Tongue (tissue), 2 donors: ENCODE measurements around the gene LAMTOR5. TPM values are rescaled to one million over a fixed set of nuclear protein-coding genes. Genes with fewer than 3 reads are reported as not detected.
A peak's percentile ranks its signal among the peaks of the same experiment; 100 is the strongest.
"Not testable (repeated sequence)": the region's sequence is repeated elsewhere in the genome, so short reads cannot be mapped to it uniquely, and the experiment has no call there.

Experiments
- DNase-seq: peaks from one replicate; pipeline ENCODE4 v3.0.0-alpha.2; 2015
- total RNA-seq: library from RNA; depleted of rRNA; stranded (reverse); fragments of >200 nt; gene quantifications from one replicate; pipeline ENCODE4 v1.2.3, GENCODE V29; 2014

The LAMTOR5 gene
- total RNA-seq, result 31.0 TPM

DNA sequence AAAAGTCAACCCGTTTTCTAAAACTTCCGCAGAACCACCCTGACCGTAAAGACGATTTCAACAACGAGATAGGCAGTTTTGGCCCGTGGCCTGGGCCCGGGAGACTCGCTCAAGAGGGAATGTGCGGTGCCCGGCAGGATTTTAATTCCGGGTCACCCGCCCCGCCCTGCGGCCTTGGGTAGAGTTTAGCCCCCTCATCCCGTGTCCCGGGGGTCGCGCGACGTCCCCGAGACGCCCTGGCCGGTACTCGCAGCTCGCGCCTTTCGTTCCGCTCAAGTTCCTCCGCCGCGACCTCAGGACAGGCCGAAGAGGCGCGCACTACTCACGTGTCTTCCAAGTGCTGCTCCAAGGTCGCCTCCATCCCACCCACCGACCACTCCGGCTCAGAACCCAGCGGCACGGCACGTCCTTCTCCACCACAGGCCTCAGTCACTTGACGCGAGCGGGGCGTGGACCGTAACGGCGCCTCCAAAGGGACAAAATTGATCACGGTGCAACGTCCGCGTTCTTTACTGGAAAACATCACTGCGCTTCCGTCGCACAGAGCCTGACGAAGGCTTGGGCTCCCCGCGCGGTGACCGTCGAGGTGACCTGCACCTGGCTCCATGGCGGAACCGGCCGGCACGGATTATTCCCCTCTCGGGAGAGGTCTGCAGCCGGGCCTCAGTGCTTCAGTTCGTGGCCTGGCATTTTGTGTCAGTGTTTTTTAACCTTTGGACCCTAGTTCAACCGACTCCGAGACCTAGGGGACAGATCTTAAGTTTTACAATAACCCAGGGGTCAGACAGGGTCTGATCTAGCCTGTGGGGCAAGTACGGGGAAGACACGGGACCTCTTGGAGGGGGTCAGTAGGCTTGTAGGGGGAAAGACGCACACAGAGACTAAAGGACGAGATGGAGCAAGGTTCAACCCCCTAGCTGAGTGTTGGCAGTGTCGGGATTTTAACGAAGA lies at the start of gene LAMTOR5:
TSS of gene LAMTOR5 (minus strand) at position 435 of the 951 bp plus-strand sequence. CDS start at position 361, 74 bp downstream.
- peak; percentile 97 for DNase-seq

DNA sequence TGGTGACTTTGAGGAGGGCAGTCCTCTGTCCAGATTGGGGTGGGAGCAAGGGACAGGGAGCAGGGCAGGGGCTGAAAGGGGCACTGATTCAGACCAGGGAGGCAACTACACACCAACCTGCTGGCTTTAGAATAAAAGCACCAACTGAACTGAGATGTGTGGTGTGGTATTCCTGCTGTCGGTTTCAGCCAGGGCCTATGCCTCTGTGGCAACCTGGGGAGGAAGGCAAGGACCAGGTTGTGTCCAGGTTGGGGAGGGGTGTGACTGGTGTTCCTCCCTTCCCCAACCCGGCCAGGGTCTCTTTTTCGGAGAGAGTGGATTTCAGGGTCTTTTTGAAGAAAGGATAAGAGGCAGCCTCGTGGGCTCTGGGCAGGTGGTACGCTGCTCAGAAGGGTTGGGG lies 49.7 kb upstream of the LAMTOR5 start:
- DNase-seq, result no peak

DNA sequence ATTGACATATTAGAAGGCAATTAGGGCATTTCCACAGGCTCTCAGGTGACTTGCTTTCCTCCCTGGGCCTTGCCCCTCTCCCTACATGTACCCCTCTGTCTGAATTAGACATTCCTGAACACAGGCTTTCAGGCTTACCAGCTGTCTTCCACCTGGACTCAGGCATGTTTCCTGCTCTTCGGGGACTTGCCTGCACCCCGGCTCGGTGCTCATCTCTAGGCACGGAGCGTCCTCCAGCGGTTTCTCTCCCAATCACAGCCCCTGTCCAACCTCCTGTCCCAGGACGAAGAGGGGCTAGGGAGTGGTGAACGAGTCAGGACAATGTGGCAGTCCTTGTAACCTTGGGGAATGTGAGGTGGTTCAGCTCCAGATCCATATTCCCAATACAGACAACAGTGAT lies 47.7 kb upstream of the LAMTOR5 start:
- no peak for DNase-seq

DNA sequence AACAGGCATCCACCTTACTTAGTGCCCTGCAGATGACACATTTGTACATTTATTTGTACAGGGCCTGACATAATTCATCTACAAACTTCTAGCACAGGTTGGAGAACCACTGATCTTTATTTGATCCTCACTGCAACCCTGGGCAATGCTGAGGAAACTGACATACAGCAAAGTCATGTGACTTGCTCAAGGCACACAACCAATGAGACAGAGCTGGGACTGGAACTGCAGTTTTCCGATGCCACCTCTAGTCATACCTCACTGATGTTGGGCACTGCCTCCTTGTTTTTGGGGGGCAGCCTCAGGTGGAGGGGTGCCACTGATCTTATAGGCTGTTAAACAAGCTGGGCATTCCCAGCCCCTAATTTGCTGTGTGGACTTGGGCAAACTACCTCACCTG lies 46.8 kb upstream of the LAMTOR5 start:
- DNase-seq, result no peak

DNA sequence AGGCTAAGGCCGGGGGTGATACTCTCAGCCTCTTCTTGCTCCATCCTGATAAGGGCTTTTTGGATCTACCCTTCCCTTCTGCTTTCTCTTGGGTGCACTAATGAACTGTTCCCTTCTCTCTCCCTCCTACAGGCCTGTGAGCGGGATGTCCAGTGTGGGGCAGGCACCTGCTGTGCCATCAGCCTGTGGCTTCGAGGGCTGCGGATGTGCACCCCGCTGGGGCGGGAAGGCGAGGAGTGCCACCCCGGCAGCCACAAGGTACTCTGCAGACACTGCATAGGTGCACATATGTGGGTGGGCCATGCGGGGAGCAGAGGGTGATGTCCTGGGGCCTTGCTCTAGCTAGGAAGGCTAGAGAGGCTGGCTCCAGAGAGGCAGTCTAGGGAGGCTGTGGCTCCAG lies 46.3 kb upstream of the LAMTOR5 start:
- no peak for DNase-seq

DNA sequence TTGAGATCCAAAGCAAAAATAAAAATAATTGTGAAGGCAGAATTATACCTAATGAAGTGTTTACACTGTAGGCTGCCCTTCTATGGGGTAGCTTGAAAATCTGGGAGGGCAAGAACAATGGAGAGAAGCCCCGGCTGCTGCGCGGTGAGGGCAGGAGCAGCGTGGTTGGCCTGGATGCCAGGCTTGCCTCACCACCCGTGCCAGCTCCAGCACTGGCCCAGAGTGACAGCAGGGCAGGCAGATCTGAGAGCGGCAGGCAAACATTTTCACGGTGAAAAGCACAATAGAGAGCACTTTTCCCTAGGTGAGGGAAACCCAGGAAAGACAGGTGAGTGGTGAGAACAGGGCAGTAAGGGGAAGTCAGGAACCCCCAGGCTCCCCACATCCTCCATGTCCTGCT lies 44.8 kb upstream of the LAMTOR5 start:
- DNase-seq, result no peak

DNA sequence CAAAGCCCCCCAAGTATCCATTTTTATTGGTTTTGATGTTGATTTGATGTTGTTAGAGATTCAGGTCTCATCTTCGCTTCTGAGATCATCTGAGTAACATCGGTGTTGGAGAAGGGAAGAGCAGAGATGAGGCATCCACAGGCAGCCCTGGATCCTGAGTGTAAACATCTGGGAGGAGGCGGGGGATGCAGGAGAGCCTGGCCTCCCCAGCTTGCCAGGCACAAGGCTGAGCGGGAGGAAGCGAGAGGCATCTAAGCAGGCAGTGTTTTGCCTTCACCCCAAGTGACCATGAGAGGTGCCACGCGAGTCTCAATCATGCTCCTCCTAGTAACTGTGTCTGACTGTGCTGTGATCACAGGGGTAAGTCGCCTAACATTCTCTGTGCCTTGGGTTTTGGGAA lies 43.4 kb upstream of the LAMTOR5 start, which contains the start of gene PROK1:
TSS of gene PROK1 (plus strand) at position 221 of the 400 bp plus-strand sequence. CDS start at position 289, 68 bp downstream.
- DNase-seq, result no peak

DNA sequence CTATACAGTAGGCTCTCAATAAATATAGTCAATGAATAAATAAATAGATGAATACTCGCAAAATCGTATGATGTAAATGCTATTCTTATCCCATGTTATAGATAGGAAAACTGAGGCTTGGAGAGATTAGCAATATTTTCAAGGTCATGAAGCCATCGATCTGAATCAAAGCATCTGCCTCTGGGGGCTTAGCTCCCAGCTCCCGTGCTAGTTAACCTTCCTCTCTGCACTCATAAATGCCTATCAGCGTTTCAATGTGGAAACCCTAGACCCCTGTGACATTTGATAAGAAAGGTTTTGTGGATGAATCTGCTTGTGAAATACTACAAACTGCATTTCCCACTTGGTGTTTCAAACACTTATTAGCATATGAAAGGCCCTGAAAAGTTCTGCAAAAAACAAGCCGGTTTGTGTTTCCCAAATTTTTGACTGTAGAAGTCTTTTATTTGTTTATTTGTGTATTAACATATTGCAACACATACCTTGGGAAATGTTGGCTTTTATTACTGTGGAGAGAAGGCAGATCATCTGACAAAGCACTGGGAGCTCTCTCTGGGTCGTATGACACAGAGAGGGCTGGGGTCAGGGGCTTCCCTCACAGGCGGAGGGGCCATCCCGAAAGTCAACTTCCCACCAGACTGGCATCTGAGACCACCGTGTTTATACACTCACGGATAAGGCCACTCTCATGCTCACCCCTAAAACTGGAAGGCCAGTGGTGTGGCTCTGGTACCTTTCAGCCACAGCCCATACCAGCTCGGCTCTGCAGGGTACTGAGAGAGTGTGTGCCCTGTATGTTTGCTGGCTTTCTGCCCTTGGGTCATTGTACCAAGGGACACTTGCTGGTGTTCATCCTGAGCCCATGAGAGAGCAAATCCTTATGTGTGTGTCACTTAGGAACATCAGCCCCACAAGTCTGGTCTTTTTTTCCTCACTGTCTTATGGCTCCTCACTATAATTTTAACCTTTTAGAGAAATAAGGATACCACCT lies 42.5 kb upstream of the LAMTOR5 start:
- no peak for DNase-seq

DNA sequence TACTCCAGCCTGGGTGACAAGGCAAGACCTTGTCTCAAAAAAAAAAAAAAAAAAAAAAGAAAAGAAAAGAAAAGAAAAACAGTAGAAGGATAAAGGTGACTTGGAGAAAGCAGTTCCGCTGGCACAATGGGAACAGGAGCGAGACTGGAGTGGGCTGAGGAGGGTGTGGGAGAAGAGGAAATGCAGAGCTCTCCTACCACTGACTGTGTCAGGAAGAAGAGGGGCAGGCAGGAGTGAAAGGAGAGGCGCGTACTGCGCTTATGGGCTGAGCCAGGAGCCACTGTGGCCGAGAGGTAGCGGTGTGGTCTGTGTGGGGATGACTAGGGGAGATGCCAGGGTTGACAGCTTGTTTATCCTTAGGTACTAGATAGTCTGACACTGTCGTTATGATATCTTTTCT lies 37.1 kb upstream of the LAMTOR5 start:
- no peak for DNase-seq

DNA sequence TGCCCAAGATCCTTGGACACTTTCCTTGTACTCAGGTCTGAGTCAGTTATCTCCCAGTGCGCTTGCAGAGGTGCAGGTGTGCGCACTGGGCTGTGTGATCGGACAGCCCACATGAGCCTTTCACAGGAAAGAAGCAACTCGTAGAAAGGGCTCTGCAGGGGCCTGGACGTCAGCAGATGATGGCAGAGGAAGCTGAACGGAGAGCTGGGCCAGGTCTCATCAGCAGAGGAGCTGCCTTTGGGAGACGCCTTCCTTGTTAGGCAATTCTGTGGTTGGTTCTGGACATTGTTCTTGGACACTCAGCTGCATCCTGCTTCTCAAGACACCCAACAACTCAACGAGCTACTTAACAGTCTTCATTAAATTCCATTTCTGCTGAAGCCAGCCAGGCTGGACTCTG lies 36.0 kb upstream of the LAMTOR5 start:
- DNase-seq, result no peak

DNA sequence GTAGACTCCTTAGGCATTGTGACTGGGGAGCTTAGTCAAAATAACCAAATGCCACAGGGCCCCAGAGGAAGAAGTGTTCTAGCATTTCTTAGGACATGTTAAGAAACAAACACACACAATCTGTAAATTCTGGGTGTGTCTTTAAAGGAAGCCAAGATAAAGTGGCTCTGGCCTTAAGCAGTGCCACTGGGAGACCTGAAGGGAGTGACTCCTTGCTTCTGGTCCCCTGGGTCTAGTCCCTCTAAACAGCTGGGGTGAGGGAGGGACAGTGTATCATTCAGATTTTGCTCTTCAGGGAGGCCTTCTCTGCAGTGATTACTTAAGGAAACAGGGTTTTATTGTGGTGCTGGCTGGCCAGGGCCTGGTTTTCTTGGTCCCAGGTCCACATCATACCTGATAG lies 34.4 kb upstream of the LAMTOR5 start:
- DNase-seq, result no peak

DNA sequence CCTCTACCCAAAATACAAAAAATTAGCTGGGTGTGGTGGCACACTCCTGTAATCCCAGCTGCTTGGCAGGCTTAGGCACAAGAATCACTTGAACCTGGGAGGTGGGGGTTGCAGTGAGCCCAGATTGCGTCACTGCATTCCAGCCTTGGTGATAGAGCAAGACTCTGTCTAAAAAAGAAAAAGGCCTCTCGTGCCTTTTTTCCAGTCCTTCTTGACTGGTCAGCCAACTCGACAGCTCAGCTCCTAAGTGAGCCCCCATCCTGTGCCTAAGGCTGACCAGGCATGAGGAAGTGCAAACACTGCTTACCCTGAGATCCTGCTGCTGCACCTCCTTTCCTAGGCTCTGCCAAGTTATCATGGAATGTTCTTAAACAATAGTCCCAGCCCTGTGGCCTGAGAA lies 33.4 kb upstream of the LAMTOR5 start:
- no peak for DNase-seq

DNA sequence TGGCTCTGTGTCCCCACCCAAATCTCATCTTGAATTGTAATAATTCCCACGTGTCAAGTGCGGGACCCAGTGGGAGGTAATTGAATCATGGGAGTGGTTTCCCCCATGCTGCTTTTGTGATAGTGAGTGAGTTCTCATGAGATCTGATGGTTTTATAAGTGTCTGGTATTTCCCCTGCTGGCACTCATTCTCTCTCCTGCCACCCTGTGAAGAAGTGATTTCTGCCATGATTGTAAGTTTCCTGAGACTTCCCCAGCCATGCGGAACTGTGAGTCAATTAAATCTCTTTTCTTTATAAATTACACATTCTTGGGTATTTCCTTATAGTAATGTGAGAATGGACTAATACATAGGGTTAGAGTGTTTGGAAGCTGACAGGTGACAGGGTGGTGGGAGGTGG lies 32.4 kb upstream of the LAMTOR5 start:
- DNase-seq, result not testable (repeated sequence)

DNA sequence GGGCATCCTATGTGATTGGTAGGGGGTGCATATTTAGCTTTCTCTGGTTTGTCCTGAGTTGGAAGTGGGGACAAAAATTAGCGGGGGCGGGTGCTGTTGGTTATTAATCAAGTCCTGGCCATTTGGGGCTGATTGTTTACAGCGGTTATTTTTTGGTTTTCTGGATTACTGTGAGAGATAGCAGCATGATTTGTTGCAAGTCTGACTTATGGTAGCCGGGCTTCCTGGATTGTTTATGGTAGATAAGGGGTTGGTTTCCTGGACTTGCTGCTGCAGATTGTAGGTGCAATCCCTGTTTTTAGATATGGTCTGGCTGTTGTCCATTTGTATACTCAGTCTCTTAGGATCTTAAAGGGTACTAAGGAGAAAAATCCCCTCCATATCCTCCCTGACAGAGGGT lies 31.4 kb upstream of the LAMTOR5 start:
- DNase-seq, result no peak

DNA sequence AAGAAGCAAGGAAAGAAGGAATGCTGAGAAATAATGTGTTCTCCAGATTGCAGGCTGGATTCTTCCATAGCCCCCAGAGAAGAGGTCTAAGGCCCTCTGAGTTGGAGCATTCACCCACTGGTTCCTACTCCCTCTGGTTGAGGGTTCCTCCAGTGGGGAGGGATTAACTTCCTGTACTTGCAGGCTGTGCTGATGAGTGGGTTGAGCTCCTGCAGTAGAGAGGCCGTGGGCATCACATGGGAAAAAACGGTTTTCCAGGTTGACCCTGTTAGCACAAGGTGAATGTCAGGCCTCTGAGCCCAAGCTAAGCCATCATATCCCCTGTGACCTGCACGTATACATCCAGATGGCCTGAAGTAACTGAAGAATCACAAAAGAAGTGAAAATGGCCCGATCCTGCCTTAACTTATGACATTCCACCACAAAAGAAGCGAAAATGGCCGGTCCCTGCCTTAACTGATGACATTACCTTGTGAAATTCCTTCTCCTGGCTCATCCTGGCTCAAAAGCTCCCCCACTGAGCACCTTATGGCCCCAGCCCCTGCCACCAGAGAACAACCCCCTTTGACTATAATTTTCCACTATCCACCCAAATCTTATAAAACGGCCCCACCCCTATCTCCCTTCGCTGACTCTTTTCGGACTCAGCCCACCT lies 30.3 kb upstream of the LAMTOR5 start:
- DNase-seq, result not testable (repeated sequence)

DNA sequence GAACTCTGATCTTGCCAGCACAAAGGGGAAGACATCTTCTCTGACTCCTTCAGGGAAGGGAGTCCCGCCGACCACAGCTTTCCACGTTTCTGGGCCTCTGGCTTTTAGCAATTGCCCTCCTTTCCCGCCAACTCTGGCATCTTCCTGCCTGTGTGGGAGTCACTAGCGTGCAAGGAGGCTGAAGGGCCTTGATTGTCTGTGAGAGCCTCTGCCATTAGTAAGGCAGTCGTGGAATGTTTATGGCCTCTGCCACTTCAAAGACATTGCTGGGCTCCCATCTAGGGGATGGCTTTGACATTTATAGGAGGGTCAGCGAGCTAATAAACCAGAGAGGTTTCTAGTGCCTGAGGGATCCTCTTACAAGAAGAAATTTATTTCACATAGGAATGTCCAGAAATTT lies 29.1 kb upstream of the LAMTOR5 start:
- DNase-seq, result no peak

DNA sequence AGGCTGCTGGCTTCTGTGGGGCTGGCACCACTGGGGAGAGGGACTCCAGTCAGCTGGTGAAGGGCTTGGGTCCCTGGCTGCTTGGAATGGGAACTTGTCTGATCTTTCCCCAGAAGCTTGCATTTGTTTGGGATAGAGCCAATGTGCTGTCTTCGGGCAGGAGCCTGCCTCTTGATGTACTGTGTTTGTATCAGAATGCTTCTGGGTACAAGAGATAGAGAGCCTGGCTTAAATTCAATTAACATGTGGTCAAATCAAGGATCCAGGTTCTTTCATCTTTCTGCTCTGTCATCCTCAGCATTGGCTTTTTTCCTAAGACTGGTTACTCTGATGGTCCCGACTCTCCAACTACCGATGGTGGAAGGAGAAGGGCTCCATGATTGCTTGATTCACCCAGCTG lies 27.5 kb upstream of the LAMTOR5 start:
- no peak for DNase-seq

DNA sequence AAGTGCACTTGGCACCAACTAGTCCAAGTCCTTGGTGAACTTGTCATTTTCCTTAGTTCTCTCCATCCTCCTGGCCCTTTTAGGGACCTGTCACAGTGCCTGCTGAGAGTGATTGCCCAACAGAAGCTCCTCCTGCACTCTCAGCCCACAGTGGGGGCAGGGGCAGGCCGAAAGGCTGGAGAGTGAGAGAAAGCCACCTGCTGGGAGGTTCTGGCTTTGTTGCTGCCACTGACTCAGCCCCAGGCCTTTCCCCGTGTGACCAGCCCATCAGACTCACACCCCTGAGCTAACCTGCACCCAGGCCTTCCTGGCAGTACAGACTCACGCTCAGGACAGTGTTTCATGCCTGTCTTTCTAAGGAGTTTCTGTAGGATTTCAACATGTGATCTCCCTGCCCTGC lies 26.3 kb upstream of the LAMTOR5 start:
- DNase-seq, result no peak

DNA sequence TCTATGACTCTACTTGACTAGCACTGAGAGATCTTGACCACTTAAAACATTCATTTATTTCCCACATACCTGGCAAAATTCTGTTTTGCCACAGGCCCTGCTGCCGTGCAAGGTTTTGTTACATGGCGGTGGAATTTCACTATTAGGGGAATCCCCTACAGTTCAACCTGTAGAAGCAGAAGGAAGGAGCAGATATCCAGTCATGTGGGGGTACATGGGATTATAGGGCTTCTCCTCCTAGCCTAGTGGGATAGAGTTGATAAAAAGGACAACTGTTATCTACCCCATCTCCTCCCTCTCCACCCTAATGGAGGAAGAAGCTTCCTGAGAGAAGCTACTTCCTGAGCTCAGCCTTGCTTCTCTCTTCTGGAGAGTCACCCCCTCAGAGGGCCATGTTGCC lies 25.7 kb upstream of the LAMTOR5 start:
- no peak for DNase-seq

DNA sequence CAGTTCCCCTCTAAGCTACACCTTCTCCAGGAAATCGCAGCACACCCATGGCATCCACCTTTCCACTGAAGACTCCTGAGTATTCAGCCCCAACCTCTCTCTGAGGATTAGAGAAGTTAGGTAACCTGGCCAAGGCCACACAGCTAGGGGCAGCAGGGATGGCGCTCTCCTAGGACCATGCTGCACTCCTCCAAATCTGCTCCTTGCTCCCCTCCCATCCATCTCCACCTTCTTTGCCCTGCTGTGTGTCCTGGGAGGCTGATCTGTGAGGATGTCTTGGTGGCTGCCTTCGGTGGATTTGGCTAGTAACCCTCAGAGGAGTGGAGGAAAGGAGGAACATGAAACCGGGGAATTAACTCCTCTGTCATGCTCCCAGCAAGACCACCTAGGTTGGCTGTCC lies 23.4 kb upstream of the LAMTOR5 start:
- DNase-seq, result no peak

DNA sequence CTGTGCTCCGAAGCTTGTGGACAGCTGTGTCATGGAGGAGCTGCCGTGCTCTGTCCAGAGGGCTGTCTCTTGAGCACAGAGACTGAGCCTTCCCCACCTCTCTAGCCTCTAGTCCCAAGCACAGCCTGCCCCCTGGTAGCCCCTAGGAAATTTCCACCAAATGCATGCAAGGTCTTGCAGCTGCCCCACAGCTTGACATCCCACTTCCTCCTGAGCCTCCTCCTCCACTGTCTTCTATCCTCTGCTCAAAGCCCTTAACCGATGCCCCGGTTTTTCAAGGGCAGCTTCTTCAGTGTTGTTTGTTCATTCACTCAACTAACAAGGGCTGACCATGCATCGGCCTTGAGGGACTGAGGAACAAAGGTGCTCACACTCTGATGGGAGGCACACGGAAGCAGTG lies 22.9 kb upstream of the LAMTOR5 start:
- DNase-seq, result no peak

DNA sequence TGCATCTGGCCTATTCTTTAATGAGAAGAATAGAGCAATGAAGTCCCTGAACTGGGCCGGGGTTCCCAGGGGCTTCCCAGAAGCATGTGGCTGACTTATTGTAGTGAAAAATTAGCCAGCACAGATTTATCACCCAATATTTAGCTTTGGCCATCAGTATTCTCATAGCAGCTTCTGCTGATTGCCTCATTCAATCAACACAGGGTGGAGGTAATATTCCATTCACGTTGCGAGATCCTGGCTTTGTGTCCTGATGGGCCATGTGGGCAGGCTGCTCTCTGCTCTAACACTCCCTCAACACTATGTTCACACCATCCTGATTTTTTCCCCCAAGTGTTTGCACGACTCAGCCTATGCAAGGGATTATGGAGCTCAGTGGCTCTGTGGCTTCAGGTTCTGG lies 21.5 kb upstream of the LAMTOR5 start:
- no peak for DNase-seq
